GM12892 (cell line): ENCODE measurements around the gene MFSD1.

ENCODE experiments used
- POLR2A ChIP-seq: IDR thresholded peaks from 2 replicates; pipeline ENCODE4 v1.6.1; 2011; ENCODE audit warnings: low read depth, low read length, control low read depth
- POLR2AphosphoS5 ChIP-seq: IDR thresholded peaks from 2 replicates; pipeline ENCODE4 v1.6.1; 2011; ENCODE audit warnings: low read depth, low read length, control low read depth
- TAF1 ChIP-seq: IDR thresholded peaks from 2 replicates; pipeline ENCODE4 v1.6.1; 2011; ENCODE audit warnings: low read depth, mild to moderate bottlenecking, control low read depth, low read length, borderline replicate concordance

- TF ChIP-seq POLR2A: no peak
- TF ChIP-seq POLR2AphosphoS5: no peak
- no peak for TF ChIP-seq TAF1
Measured at GRCh38 chr3:158753854-158754253, 48.0 kb upstream of the MFSD1 start.
